GM04503 (cell line): ENCODE measurements around the gene CCL14.
"Not testable (repeated sequence)": the region's sequence is repeated elsewhere in the genome, so short reads cannot be mapped to it uniquely, and the experiment has no call there.

Experiments
- DNase-seq: peaks from one replicate; pipeline ENCODE4 v3.0.0-alpha.2; 2012; ENCODE audit warnings: low read depth

CCL14 gene

GRCh38 chr17:35986643-35987042 is at the start of gene CCL14:
TSS of gene CCL14 (minus strand) at chr17:35986729. CDS start at chr17:35986649, 80 bp downstream.
- DNase-seq: no peak

GRCh38 chr17:36036235-36036634 is 49.7 kb upstream of the CCL14 start:
- DNase-seq: no peak

GRCh38 chr17:36034127-36034526 is 47.6 kb upstream of the CCL14 start:
- DNase-seq: no peak

GRCh38 chr17:36030956-36031355 is 44.4 kb upstream of the CCL14 start:
- DNase-seq: no peak

GRCh38 chr17:36027761-36028160 is 41.2 kb upstream of the CCL14 start:
- no peak for DNase-seq

GRCh38 chr17:36024106-36024869 is 37.8 kb upstream of the CCL14 start:
- DNase-seq: no peak

GRCh38 chr17:36019423-36019822 is 32.9 kb upstream of the CCL14 start:
- no peak for DNase-seq

- DNase-seq: no peak
Observed at GRCh38 chr17:36017799-36018198, 31.3 kb upstream of the CCL14 start, which contains the start of gene CCL23. TSS of gene CCL23 (minus strand) at chr17:36017972. CDS start at chr17:36017897, 75 bp downstream.

- DNase-seq: no peak
Observed at GRCh38 chr17:36016555-36016954, 30.0 kb upstream of the CCL14 start.

GRCh38 chr17:36015895-36016294 is 29.4 kb upstream of the CCL14 start:
- DNase-seq: not testable (repeated sequence)

- DNase-seq: no peak
Observed at GRCh38 chr17:36014946-36015345, 28.4 kb upstream of the CCL14 start.

GRCh38 chr17:36011201-36011600 is 24.7 kb upstream of the CCL14 start:
- DNase-seq: no peak

GRCh38 chr17:36008998-36009665 is 22.6 kb upstream of the CCL14 start:
- DNase-seq: no peak

- no peak for DNase-seq
Observed at GRCh38 chr17:36004594-36005108, 18.1 kb upstream of the CCL14 start.

GRCh38 chr17:36002631-36003030 is 16.1 kb upstream of the CCL14 start:
- no peak for DNase-seq

- no peak for DNase-seq
Observed at GRCh38 chr17:36001862-36002603, 15.5 kb upstream of the CCL14 start.

GRCh38 chr17:36001110-36001771 is 14.7 kb upstream of the CCL14 start, which contains the start of gene CCL15:
TSS of gene CCL15 (minus strand) at chr17:36001553. CDS start at chr17:36001492, 61 bp downstream.
- DNase-seq: no peak

- no peak for DNase-seq
Observed at GRCh38 chr17:36000732-36001109, 14.2 kb upstream of the CCL14 start.

- no peak for DNase-seq
Observed at GRCh38 chr17:35998756-35999155, 12.2 kb upstream of the CCL14 start.

- no peak for DNase-seq
Observed at GRCh38 chr17:35998018-35998545, 11.6 kb upstream of the CCL14 start.

- not testable (repeated sequence) for DNase-seq
Observed at GRCh38 chr17:35995346-35995745, 8.8 kb upstream of the CCL14 start.

- DNase-seq: no peak
Observed at GRCh38 chr17:35991075-35991474, 4.5 kb upstream of the CCL14 start.
